ENCODE results near the gene SMYD5. TPM values are rescaled to one million over a fixed set of nuclear protein-coding genes. Genes with fewer than 3 reads are reported as not detected.

SMYD5 gene
- total RNA-seq, 1 donor from 2014 or later, result 12.8 TPM

DNA sequence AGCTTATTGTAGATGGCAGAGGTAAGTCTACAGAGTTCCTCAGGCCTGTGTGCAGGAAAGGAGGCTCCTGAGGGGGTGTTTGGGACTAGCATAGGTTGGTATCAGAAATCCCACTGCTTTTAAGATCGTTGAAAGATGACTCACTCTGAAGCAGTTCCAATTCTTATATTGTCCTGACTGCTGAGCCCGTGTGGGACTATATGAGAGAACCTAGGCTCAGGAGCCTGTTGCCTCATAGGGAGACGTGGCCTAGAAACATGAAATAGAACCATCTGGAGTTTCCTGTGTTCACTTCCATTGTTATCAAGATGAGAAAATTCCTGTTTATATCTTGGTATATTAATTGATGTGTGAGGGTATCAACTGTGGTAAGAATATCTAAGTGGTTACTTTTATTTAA is 25.7 kb downstream of the SMYD5 start:
- Histone ChIP-seq H3K9me3 (ENCODE audit: insufficient read depth, low read depth, low read length) (no peaks in the 10 kb centered on the region), H3K4me1 (ENCODE audit: insufficient read depth, low read length) (peaks cover 34% of the 10 kb centered on the region), H2AFZ (ENCODE audit: low read depth, low read length) (no peak overlapping the region), H3K4me3 (ENCODE audit: insufficient read depth, low read depth, low read length) (no peak overlapping the region), H3K36me3 (ENCODE audit: insufficient read depth, low read length) (peaks cover 48% of the 10 kb centered on the region), H3K27ac (ENCODE audit: low read depth, low read length) (peak overlapping the region; percentile 1), H3K27me3 (ENCODE audit: insufficient read depth, low read length) (no peaks in the 10 kb centered on the region), H3K4me2 (ENCODE audit: low read length) (peak overlapping the region; percentile 59), H4K20me1 (ENCODE audit: insufficient read depth, low read length) (peaks cover 93% of the 10 kb centered on the region), H3K9ac (ENCODE audit: low read length) (peak overlapping the region; percentile 27), H3K79me2 (ENCODE audit: insufficient read depth, low read length) (peaks cover 95% of the 10 kb centered on the region)
- Mint-ChIP-seq H3K27ac (ENCODE audit: unreplicated experiment) (no peak overlapping the region), H3K4me1 (ENCODE audit: low read depth, unreplicated experiment) (peaks cover 46% of the 10 kb centered on the region), H3K4me3 (ENCODE audit: unreplicated experiment) (no peak overlapping the region), H3K36me3 (ENCODE audit: low read depth, unreplicated experiment) (no peaks in the 10 kb centered on the region), H3K27me3 (ENCODE audit: low read depth, unreplicated experiment) (no peaks in the 10 kb centered on the region), H3K9me3 (ENCODE audit: unreplicated experiment) (no peaks in the 10 kb centered on the region)
- FAIRE-seq, result no peak
- TF ChIP-seq EZH2 (IDR thresholded peaks at IDR 0.05; ENCODE audit: insufficient read depth, low read length), result no peak
- TF ChIP-seq, protein P1, sequence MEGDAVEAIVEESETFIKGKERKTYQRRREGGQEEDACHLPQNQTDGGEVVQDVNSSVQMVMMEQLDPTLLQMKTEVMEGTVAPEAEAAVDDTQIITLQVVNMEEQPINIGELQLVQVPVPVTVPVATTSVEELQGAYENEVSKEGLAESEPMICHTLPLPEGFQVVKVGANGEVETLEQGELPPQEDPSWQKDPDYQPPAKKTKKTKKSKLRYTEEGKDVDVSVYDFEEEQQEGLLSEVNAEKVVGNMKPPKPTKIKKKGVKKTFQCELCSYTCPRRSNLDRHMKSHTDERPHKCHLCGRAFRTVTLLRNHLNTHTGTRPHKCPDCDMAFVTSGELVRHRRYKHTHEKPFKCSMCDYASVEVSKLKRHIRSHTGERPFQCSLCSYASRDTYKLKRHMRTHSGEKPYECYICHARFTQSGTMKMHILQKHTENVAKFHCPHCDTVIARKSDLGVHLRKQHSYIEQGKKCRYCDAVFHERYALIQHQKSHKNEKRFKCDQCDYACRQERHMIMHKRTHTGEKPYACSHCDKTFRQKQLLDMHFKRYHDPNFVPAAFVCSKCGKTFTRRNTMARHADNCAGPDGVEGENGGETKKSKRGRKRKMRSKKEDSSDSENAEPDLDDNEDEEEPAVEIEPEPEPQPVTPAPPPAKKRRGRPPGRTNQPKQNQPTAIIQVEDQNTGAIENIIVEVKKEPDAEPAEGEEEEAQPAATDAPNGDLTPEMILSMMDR (IDR thresholded peaks at IDR 0.05; ENCODE audit: insufficient read depth, low read depth, low read length), result no peak
- DNase-seq (ENCODE audit: low read depth), result peak; percentile 56

DNA sequence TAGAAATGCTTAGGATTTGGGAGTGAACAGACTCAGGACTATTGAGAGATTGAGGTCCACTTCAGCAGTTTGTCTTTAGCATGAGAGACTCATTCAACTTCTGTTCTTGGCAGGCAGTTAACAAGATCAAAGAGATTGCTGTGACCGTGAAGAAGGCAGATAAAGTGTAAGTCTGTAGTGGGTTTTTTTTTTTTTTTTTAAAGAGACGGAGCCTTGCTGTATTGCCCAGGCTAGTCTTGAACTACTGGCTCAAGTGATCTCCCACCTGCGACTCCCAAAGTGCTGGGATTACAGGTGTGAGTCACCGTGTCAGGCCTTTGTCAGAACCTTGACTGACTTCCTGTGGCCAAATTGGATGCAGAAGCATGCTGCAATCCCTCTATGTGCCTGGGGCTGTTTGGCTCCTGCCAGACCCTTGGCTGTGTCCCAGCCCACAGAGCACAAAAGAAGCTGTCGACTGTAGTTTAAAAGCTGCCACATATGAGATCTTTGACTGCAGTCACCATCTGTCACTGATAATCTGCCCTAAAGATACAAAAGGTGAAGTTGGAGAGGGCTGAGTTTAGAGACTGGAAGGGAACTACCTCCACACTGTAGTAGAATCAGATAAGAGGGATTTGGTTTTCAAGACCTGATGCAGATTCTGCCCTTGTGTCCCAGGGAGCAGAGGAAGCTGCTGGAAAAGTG is 30.0 kb downstream of the SMYD5 start:
- Mint-ChIP-seq H3K36me3 (ENCODE audit: low read depth, unreplicated experiment) (peaks cover 8% of the 10 kb centered on the region), H3K4me3 (ENCODE audit: unreplicated experiment) (no peak overlapping the region), H3K4me1 (ENCODE audit: low read depth, unreplicated experiment) (peaks cover 32% of the 10 kb centered on the region), H3K27me3 (ENCODE audit: low read depth, unreplicated experiment) (no peaks in the 10 kb centered on the region), H3K27ac (ENCODE audit: unreplicated experiment) (no peak overlapping the region), H3K9me3 (ENCODE audit: unreplicated experiment) (no peaks in the 10 kb centered on the region)
- Histone ChIP-seq H3K9me3 (ENCODE audit: insufficient read depth, low read depth, low read length) (no peaks in the 10 kb centered on the region), H3K27me3 (ENCODE audit: insufficient read depth, low read length) (no peaks in the 10 kb centered on the region), H3K4me1 (ENCODE audit: insufficient read depth, low read length) (peaks cover 21% of the 10 kb centered on the region), H2AFZ (ENCODE audit: low read depth, low read length) (no peak overlapping the region), H3K27ac (ENCODE audit: low read depth, low read length) (no peak overlapping the region), H3K4me3 (ENCODE audit: insufficient read depth, low read depth, low read length) (no peak overlapping the region), H3K36me3 (ENCODE audit: insufficient read depth, low read length) (peaks cover 80% of the 10 kb centered on the region), H3K9ac (ENCODE audit: low read length) (peak overlapping the region; percentile 23), H4K20me1 (ENCODE audit: insufficient read depth, low read length) (peaks cover 91% of the 10 kb centered on the region), H3K4me2 (ENCODE audit: low read length) (peak overlapping the region; percentile 13), H3K79me2 (ENCODE audit: insufficient read depth, low read length) (peaks cover 76% of the 10 kb centered on the region)
- FAIRE-seq, result no peak
- TF ChIP-seq EZH2 (IDR thresholded peaks at IDR 0.05; ENCODE audit: insufficient read depth, low read length), result no peak
- TF ChIP-seq, protein P1 (IDR thresholded peaks at IDR 0.05; ENCODE audit: insufficient read depth, low read depth, low read length), result no peak
- DNase-seq (ENCODE audit: low read depth), result peak; percentile 71

DNA sequence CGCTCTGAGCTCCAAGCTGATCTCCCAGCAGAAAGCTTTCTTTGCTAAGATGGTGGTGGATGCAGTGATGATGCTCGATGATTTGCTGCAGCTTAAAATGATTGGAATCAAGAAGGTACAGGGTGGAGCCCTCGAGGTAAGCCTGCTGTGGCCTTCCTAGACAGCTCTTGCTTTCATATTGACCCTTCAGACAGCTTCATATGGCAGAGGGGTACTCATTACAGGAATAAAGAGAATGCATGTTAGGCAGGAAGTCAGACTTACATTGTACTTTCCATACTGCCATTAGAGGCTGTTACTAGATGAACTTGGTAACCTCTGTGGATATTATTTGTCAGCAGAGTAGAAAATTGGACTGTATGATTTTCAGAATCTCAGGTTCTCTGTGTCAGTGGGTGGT is 30.5 kb downstream of the SMYD5 start:
- H3K36me3 ChIP-seq (ENCODE audit: insufficient read depth, low read length), result peaks cover 83% of the 10 kb centered on the region
- H3K36me3 Mint-ChIP-seq (ENCODE audit: low read depth, unreplicated experiment), result peaks cover 13% of the 10 kb centered on the region

More for the DNA sequence above, 30.5 kb downstream of the SMYD5 start:
- H3K9ac ChIP-seq (ENCODE audit: low read length), result peak overlapping the region; percentile 4
- no peaks in the 10 kb centered on the region for H3K9me3 ChIP-seq (ENCODE audit: insufficient read depth, low read depth, low read length)
- no peak for DNase-seq (ENCODE audit: low read depth)
- TF ChIP-seq EZH2 (IDR thresholded peaks at IDR 0.05; ENCODE audit: insufficient read depth, low read length), result no peak
- TF ChIP-seq, protein P1 (IDR thresholded peaks at IDR 0.05; ENCODE audit: insufficient read depth, low read depth, low read length), result no peak
- no peak overlapping the region for H2AFZ ChIP-seq (ENCODE audit: low read depth, low read length)
- Mint-ChIP-seq H3K4me1 (ENCODE audit: low read depth, unreplicated experiment) (peaks cover 28% of the 10 kb centered on the region), H3K4me3 (ENCODE audit: unreplicated experiment) (no peak overlapping the region), H3K9me3 (ENCODE audit: unreplicated experiment) (no peaks in the 10 kb centered on the region), H3K27ac (ENCODE audit: unreplicated experiment) (no peak overlapping the region), H3K27me3 (ENCODE audit: low read depth, unreplicated experiment) (no peaks in the 10 kb centered on the region)
- H3K27me3 ChIP-seq (ENCODE audit: insufficient read depth, low read length), result no peaks in the 10 kb centered on the region
- no peak for FAIRE-seq
- H3K27ac ChIP-seq (ENCODE audit: low read depth, low read length), result no peak overlapping the region
- H3K4me2 ChIP-seq (ENCODE audit: low read length), result no peak overlapping the region
- peaks cover 15% of the 10 kb centered on the region for H3K4me1 ChIP-seq (ENCODE audit: insufficient read depth, low read length)
- H4K20me1 ChIP-seq (ENCODE audit: insufficient read depth, low read length), result peaks cover 91% of the 10 kb centered on the region
- no peak overlapping the region for H3K4me3 ChIP-seq (ENCODE audit: insufficient read depth, low read depth, low read length)
- H3K79me2 ChIP-seq (ENCODE audit: insufficient read depth, low read length), result peaks cover 71% of the 10 kb centered on the region

Data from astrocyte (in vitro differentiated cells and primary cell).